Iris pigment epithelial cell (primary cell): ENCODE results near the gene AMZ2.

Experiments
- DNase-seq: peaks from one replicate; pipeline ENCODE4 v3.0.0-alpha.2; 2011; ENCODE audit warnings: low read depth

The AMZ2 gene

GRCh38 chr17:68290955-68291835 is 43.4 kb downstream of the AMZ2 start, which contains the start of the genes ARSG and SLC16A6:
Gene ARSG, plus strand, starts transcription at chr17:68291495. Its CDS starts 15,999 bp downstream, at chr17:68307494.
Gene SLC16A6, minus strand, starts transcription at chr17:68291127. Its CDS starts 12,807 bp downstream, at chr17:68278320.
- DNase-seq: peak; percentile 68

GRCh38 chr17:68291836-68292688 is 44.2 kb downstream of the AMZ2 start:
- peak; percentile 85 for DNase-seq

- DNase-seq: no peak
Observed at GRCh38 chr17:68292689-68293040, 44.8 kb downstream of the AMZ2 start.

DNA sequence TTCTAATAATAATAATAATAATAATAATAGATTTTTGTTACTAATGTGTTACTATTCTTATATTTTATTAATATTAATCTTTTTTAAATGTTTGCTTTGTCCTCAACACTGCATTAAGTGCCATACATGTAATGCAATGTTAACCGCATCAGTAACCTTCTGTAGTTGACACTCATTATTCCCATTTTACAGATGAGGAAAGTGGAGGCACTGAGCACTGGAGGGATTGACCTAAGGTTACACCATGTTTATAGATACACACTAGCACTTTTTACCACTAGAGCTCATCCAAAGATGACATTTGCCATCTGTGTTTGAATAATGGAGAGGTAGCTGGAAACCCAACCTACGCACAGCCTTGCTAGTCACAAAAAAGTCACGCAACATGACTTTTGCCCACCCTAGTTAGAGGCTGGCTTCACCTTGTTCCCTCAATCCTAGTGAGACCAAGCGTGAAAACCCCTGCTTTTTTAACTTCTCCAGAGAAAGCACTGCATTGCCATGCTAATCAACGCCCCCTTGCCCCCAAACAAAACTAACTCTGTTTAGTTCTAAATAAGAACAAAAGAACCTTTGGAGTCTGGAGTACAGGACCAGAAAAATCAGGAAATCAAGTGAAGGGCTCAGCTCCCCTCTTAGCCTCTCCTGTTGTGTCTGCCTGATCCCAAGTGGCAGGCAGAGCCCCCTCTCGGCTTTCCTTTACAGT is 45.8 kb downstream of the AMZ2 start:
- no peak for DNase-seq

GRCh38 chr17:68294196-68294555 is 46.3 kb downstream of the AMZ2 start:
- no peak for DNase-seq

GRCh38 chr17:68294617-68295016 is 46.8 kb downstream of the AMZ2 start:
- no peak for DNase-seq

- no peak for DNase-seq
Observed at GRCh38 chr17:68295086-68295485, 47.2 kb downstream of the AMZ2 start.

GRCh38 chr17:68296217-68297191 is 48.7 kb downstream of the AMZ2 start:
- DNase-seq: no peak

DNA sequence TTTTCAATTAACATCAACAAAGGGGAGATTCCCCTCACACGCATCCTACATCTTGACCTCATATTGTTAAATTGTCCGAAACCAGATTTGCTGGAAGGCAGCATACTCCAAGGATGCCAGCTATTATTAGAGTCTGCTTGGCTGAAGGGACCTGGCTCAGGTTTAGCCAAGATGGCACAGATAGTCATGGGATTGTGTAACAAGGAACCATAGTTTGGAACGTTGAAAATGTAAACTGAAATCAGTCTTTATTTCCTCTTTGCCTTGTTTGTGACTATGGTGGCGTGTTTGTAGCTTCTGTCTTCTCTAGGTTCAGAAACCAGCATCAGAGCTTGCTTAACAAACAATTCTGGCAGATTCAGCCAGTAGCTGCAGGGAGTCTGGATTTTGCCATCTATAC is 49.4 kb downstream of the AMZ2 start:
- DNase-seq: no peak

GRCh38 chr17:68298601-68299000 is 50.8 kb downstream of the AMZ2 start:
- DNase-seq: no peak

GRCh38 chr17:68299817-68300216 is 52.0 kb downstream of the AMZ2 start:
- no peak for DNase-seq

DNA sequence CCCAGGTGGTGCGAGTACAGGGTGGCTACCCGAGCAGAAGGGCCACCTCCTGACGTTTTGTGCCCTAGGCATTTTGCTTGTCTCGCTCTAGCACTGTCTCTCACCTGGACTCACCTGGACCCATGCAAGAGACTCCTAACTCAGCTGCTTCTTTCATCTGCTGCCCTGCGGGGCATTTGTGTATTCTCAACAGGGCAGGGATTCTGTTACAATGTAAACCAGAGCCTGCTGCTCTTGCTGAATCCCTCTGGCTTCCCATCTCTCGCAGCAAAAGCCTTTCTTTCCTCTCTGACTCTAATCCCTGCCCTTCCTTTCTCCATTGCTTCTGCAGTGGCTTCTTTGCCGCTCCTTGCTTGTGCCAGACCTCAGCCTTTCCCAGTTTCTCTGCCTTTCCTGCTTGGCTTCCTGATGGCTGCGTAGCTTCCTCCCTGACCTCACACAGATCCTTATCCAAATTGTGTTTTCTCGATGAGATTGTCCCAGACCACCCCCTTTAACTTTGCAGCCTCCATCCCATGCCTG is 53.7 kb downstream of the AMZ2 start:
- no peak for DNase-seq

- peak; percentile 67 for DNase-seq
Observed at GRCh38 chr17:68302066-68302564, 54.3 kb downstream of the AMZ2 start.

- DNase-seq: no peak
Observed at GRCh38 chr17:68302666-68303065, 54.8 kb downstream of the AMZ2 start.

GRCh38 chr17:68304706-68305105 is 56.9 kb downstream of the AMZ2 start:
- DNase-seq: no peak

GRCh38 chr17:68305142-68305541 is 57.3 kb downstream of the AMZ2 start:
- peak; percentile 76 for DNase-seq
